Activated CD4-positive, alpha-beta T cell treated with anti-CD3 and anti-CD28 coated beads, Interleukin-2, amount 10 ng/mL, durations not matched to agents 7 days and 5 days (primary cell): Measurements from ENCODE around the gene SH3PXD2A. TPM values are rescaled to one million over a fixed set of nuclear protein-coding genes. Genes with fewer than 3 reads are reported as not detected.
"Not testable (repeated sequence)": the region's sequence is repeated elsewhere in the genome, so short reads cannot be mapped to it uniquely, and the experiment has no call there.

Source experiments
- CTCF ChIA-PET: fragments of 350-600 bp; sonication (Branson Sonifier 250); formaldehyde crosslinking; loops from one replicate; lab custom pipeline; 2021; ENCODE audit warnings: antibody characterized with exemption; lab: Charles Lee
- POLR2A ChIA-PET: fragments of 350-600 bp; sonication (Branson Sonifier 250); formaldehyde crosslinking; loops from one replicate; lab custom pipeline; 2021; ENCODE audit warnings: antibody characterized with exemption; lab: Charles Lee
- DNase-seq: peaks from one replicate; pipeline ENCODE4 v3.0.0-alpha.2; 2020
- H3K27ac Mint-ChIP-seq: one replicate; pipeline ENCODE4 v1.8.0; 2021; ENCODE audit warnings: mild to moderate bottlenecking, moderate library complexity, mixed read lengths
- H3K27me3 Mint-ChIP-seq: one replicate; pipeline ENCODE4 v1.8.0; 2021; ENCODE audit warnings: mixed read lengths
- H3K36me3 Mint-ChIP-seq: one replicate; pipeline ENCODE4 v1.8.0; 2021; ENCODE audit warnings: low read depth, mixed read lengths
- H3K4me1 Mint-ChIP-seq: one replicate; pipeline ENCODE4 v1.8.0; 2021; ENCODE audit warnings: mixed read lengths
- H3K4me3 Mint-ChIP-seq: one replicate; pipeline ENCODE4 v1.8.0; 2021; ENCODE audit warnings: mild to moderate bottlenecking, moderate library complexity, mixed read lengths
- H3K9me3 Mint-ChIP-seq: one replicate; pipeline ENCODE4 v1.8.0; 2021; ENCODE audit warnings: mixed read lengths
- total RNA-seq, 2 experiments: library from RNA; stranded (reverse); gene quantifications; one replicate each; pipeline ENCODE4 v1.2.3, GENCODE V29; 2021

The SH3PXD2A gene
- total RNA-seq, 2 experiments from 2014 or later, result 11.9 to 12.7 TPM

DNA sequence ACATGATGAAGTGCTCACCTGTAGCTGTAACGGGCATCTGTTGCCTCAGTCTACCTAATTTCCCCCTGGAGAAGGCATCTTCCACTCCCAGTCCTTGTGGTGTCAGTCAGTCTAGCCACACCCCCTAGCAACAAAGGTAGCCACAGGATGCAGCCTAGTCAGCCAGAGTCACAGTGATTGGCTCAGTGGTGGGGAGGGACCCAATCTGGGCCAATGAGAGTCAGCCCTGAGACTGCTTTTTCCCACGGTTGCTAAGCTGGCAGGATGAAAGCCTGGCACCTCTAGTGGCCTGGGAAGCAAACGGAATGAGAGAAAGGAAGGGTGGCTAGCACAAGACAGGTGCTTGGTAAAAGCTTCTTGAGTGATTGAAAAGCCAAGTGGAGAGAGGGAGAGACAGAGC is 118.6 kb downstream of the SH3PXD2A start:
- Mint-ChIP-seq H3K9me3 (no peaks in the 10 kb centered on the region), H3K4me1 (peaks cover 3% of the 10 kb centered on the region), H3K36me3 (no peaks in the 10 kb centered on the region), H3K27ac (no peak overlapping the region), H3K4me3 (no peak overlapping the region), H3K27me3 (peaks cover 8% of the 10 kb centered on the region)
- DNase-seq, result no peak
- CTCF ChIA-PET, result interaction anchor here (0.7 to 5.9 kb wide), 9 partner anchors 9 to 129 kb away, joined by 3 to 25 read pairs (median 3); no protein-coding TSS in a partner anchor
- POLR2A ChIA-PET, result no interaction called here

DNA sequence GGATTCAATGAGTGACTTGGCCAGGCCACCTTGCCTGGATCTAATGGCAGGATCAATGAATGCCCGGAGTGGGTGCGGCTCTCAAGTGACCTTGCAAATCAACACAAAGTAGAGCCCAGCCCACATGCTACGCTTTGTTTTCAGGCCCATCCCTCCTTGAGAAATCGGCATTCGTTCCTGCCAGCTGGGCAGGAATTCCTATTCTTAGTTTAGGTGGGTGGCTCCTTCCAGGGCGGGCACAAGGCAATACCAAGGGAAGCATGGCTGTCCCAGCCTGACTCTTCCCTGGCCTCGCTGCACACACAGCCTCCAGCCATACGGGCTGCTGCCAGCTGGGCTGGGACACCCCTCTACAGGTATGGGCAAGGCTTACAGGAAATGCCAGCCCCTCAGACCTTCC is 119.3 kb downstream of the SH3PXD2A start:
- ChIA-PET POLR2A (no interaction called here), CTCF (interaction anchor here (0.9 to 5.9 kb wide), 4 partner anchors 10 to 121 kb away, joined by 3 to 25 read pairs (median 3); no protein-coding TSS in a partner anchor)
- H3K4me3 Mint-ChIP-seq, result no peak overlapping the region
- no peaks in the 10 kb centered on the region for H3K9me3 Mint-ChIP-seq
- H3K27me3 Mint-ChIP-seq, result peaks cover 8% of the 10 kb centered on the region
- DNase-seq, result no peak
- H3K27ac Mint-ChIP-seq, result no peak overlapping the region
- peaks cover 4% of the 10 kb centered on the region for H3K4me1 Mint-ChIP-seq
- H3K36me3 Mint-ChIP-seq, result no peaks in the 10 kb centered on the region

DNA sequence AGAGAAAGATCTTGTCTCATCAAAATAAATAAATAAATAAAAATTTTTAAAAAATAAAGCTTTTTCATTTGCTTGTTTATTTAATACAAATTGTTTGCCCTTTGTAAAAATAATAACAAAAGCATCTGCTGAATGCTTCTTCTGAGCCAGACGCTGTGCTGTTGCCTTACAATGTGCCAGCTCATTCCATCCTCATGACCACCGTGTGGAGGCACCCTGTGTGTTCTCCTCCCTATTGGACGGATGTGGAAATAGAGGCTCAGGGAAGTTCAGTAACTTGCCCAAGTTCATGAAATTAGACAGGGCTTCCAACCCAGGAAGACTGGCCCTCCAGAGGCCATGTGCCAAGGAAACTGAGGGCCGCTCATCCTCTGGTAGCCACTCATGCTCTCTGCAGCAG is 120.6 kb downstream of the SH3PXD2A start:
- Mint-ChIP-seq H3K9me3 (no peaks in the 10 kb centered on the region), H3K36me3 (no peaks in the 10 kb centered on the region), H3K4me1 (peaks cover 4% of the 10 kb centered on the region), H3K4me3 (no peak overlapping the region), H3K27ac (no peak overlapping the region), H3K27me3 (peaks cover 8% of the 10 kb centered on the region)
- DNase-seq, result no peak
- CTCF ChIA-PET, result interaction anchor here (0.6 to 5.9 kb wide), 3 partner anchors 11 to 722 kb away, joined by 3 to 25 read pairs (median 5); no protein-coding TSS in a partner anchor
- POLR2A ChIA-PET, result no interaction called here

DNA sequence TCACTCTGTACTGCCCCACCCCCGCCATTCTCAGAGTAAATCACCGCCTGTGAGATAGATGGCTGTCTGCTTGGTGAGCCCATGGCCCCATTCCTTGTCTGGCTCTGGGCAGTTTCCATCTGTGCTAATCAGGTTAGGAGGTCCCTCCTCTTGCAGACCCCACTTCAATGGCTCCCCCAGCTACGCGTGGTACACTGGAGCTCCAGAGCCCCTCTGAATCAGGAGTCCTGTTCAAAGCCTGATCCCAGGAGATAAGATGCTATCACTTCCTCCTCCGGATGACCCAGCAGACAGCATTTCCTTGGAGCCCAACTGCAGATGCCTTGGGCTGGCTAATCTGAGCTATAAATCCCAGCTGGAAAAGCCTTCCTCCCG is 122.3 kb downstream of the SH3PXD2A start:
- Mint-ChIP-seq H3K36me3 (no peaks in the 10 kb centered on the region), H3K27me3 (peaks cover 8% of the 10 kb centered on the region), H3K4me1 (peaks cover 4% of the 10 kb centered on the region), H3K9me3 (no peaks in the 10 kb centered on the region), H3K27ac (no peak overlapping the region), H3K4me3 (no peak overlapping the region)
- DNase-seq, result no peak
- ChIA-PET CTCF (interaction anchor here (0.6 to 5.9 kb wide), 6 partner anchors 13 to 186 kb away, joined by 4 to 25 read pairs (median 4); no protein-coding TSS in a partner anchor), POLR2A (no interaction called here)

DNA sequence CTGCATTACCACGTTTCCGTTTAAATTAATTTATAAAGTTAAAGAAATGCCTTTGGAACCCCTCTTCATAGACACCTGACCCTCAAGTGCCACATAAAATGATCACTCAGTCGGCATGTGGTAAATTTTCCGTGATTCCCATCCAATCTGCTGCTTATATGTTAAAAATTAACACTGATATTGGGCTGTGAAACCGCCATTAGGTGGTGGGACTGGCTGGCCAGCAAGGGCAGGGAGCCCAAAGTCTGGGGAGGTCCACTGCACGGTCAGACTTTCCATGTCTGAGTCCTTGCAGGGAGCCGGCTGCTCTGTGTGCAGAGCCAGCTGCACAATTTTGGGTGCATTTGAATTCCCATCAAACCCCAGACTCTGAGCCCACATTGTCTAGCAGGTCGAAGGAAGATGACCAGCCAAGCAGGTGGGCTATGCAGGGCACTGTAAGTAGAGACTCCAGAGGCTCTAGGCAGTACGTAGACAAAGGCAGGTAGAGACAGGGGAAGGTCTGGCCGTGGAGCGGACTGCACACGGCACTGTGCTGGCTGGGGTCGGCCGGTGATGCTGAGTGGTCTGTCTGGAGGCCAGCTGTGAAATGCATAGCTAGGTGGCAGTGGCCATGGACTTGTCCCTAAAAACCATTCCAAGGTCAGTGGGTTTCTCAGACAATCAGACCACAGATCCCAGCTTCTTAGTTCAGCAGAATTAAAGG is 122.9 kb downstream of the SH3PXD2A start:
- Mint-ChIP-seq H3K36me3 (no peaks in the 10 kb centered on the region), H3K4me3 (no peak overlapping the region), H3K4me1 (peaks cover 4% of the 10 kb centered on the region), H3K27ac (no peak overlapping the region), H3K9me3 (no peaks in the 10 kb centered on the region), H3K27me3 (peaks cover 6% of the 10 kb centered on the region)
- POLR2A ChIA-PET, result no interaction called here
- CTCF ChIA-PET, result interaction anchor here (1.1 to 5.9 kb wide), 4 partner anchors 13 to 49 kb away, joined by 4 to 25 read pairs (median 7); no protein-coding TSS in a partner anchor
- DNase-seq, result no peak

DNA sequence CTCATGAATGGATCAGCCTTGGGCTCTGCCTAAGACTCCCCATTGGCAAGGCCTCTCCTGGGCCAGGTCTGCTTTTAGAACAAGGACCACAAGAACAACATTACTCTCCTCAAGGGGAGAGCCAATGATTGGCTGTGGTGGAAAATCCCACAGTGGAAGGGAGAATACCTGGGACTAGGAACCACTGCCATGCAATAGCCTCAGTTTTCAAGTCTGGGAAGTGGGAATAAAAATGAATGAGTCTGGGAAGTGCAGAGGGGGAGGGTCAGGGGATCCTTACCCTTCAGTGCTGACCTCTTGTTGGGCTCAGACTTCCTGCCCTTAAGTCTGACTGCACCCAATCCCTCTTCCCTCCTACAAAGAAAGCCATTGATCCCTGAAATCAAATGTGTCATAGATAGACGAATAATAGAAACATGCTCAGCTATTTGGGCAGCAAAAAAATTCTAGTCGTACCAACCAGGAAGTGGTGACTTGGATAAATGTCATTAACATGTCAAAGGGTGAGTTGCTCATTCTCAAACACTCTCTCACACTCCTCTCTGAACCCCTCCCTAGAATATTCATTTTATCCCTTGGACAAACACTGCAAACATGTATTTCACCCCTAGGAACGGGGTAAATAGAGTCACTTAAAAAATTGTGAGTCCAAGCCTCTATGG is 123.6 kb downstream of the SH3PXD2A start:
- DNase-seq, result no peak
- ChIA-PET POLR2A (no interaction called here), CTCF (interaction anchor here (3.1 to 5.9 kb wide), 2 partner anchors 14 to 19 kb away, joined by 10 to 25 read pairs; no protein-coding TSS in a partner anchor)
- no peak overlapping the region for H3K27ac Mint-ChIP-seq
- no peak overlapping the region for H3K4me3 Mint-ChIP-seq
- peaks cover 6% of the 10 kb centered on the region for H3K27me3 Mint-ChIP-seq
- no peaks in the 10 kb centered on the region for H3K9me3 Mint-ChIP-seq
- peaks cover 4% of the 10 kb centered on the region for H3K4me1 Mint-ChIP-seq
- no peaks in the 10 kb centered on the region for H3K36me3 Mint-ChIP-seq

DNA sequence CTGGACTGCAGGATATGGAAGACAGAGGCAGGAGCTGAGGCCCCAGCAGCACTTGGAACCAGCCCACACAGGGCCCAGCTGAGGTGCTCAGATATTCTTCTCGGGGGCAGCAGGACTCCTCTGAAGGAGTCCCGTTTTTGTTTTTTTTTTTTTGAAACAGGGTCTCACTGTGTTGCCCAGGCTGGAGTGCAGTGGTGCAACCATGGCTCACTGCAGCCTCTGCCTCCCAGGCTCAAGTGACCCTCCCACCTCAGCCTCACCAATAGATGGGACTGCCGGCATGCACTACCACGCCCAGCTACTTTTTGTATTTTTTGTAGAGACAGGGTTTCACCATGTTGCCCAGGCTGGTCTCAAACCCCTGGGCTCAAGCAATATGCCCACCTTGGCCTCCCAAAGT is 124.3 kb downstream of the SH3PXD2A start:
- H3K27me3 Mint-ChIP-seq, H3K27ac Mint-ChIP-seq, H3K4me1 Mint-ChIP-seq, DNase-seq, POLR2A ChIA-PET, H3K9me3 Mint-ChIP-seq, H3K4me3 Mint-ChIP-seq, H3K36me3 Mint-ChIP-seq: not testable (repeated sequence)
- CTCF ChIA-PET, result interaction anchor here (3.1 kb wide), 1 partner anchor 18 kb away, joined by 10 read pairs; no protein-coding TSS in a partner anchor

DNA sequence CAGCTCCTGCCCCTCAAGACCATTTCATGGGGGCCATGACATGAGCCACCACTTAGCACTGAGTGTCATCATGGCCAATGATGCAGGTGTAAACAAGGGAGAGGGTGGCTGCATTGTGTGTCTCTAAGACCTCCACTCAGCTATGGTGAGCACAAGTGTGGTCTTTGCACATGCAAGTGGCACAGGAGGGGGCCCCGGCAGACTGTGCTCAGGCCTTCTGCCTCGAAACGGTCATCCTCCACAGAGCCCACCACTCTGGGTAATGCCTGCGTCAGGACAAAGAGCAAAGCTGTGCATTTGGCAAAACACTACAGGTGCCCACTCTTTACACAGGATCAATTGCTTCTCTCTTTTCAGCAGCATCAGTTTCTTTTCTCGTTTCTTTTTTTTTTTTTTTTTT is 125.5 kb downstream of the SH3PXD2A start:
- CTCF ChIA-PET, result interaction anchor here (1.1 to 3.1 kb wide), 5 partner anchors 11 to 125 kb away, joined by 3 to 10 read pairs (median 3); no protein-coding TSS in a partner anchor
- H3K27ac Mint-ChIP-seq, result no peak overlapping the region

DNA sequence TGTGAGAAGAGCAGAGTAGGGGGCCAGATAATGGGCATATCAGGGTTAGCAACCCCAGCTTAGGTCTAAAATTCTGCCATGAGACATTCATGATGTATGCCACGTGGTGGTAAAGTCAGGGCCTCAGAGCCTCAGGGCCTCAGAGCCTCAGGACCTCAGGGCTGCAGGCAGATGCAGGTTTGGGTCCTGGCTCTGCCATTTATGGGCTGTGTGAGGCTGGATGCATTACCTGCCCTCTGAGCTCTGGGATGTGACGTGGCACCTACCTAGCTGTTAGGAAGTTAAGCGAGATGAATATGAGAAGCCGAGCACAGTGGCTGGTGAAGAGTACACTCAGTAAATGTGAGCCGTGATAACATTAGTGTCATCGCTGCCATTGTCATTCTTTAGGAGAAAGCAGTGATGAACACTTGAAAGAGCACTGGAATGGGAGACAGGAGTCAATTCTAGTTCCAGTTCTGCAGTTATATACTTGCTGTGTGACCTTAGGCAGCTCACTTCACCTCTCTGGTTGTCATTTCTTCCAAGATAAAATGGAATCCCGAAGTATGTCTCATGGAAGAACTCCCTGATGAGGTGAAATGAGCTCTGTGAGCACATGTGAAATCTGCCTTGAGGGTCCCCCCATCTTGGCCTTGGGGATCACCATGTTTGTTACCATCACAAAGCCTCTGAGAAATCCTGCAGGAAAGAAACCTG is 127.2 kb downstream of the SH3PXD2A start:
- Mint-ChIP-seq H3K36me3 (no peaks in the 10 kb centered on the region), H3K9me3 (no peaks in the 10 kb centered on the region)

More for the DNA sequence above, 125.5 kb downstream of the SH3PXD2A start:
- no peak for DNase-seq
- H3K4me3 Mint-ChIP-seq, result no peak overlapping the region
- H3K36me3 Mint-ChIP-seq, result no peaks in the 10 kb centered on the region
- peaks cover 4% of the 10 kb centered on the region for H3K27me3 Mint-ChIP-seq
- POLR2A ChIA-PET, result interaction anchor here (0.6 kb wide), 1 partner anchor 28 kb away, joined by 3 read pairs; no protein-coding TSS in a partner anchor
- H3K9me3 Mint-ChIP-seq, result no peaks in the 10 kb centered on the region
- peaks cover 4% of the 10 kb centered on the region for H3K4me1 Mint-ChIP-seq

DNA sequence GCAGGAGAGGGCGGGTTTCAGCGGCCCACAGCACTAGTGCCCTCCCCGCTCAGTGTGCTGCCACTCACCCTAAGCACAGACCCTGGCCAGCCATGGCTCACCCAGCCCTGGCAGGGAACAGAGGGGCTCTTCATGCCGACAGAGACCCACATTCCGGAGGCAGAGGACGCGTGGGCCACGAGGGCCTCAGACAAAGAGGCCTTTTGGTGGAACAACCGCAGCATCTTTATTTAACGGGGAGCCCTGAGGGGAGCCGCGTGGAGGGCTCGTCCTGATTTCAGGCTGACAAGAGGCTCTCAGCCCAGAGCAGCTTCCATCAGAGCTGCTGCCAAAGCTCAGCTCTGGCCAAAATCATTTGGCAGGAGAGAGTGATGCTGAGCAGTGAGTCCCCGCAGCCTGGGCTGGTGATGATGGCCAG is 127.8 kb downstream of the SH3PXD2A start:
- POLR2A ChIA-PET, result no interaction called here
- no peak overlapping the region for H3K27ac Mint-ChIP-seq
- no peaks in the 10 kb centered on the region for H3K36me3 Mint-ChIP-seq
- H3K4me1 Mint-ChIP-seq, result peaks cover 4% of the 10 kb centered on the region
- H3K27me3 Mint-ChIP-seq, result peaks cover 4% of the 10 kb centered on the region
- no peak for DNase-seq
- no peaks in the 10 kb centered on the region for H3K9me3 Mint-ChIP-seq
- H3K4me3 Mint-ChIP-seq, result no peak overlapping the region
- CTCF ChIA-PET, result interaction anchor here (1.5 kb wide), 1 partner anchor 10 kb away, joined by 6 read pairs; no protein-coding TSS in a partner anchor

More for the DNA sequence above, 127.2 kb downstream of the SH3PXD2A start:
- Mint-ChIP-seq H3K27me3 (peaks cover 4% of the 10 kb centered on the region), H3K4me1 (peaks cover 4% of the 10 kb centered on the region), H3K27ac (no peak overlapping the region), H3K4me3 (no peak overlapping the region)
- CTCF ChIA-PET, result interaction anchor here (0.6 to 1.7 kb wide), 5 partner anchors 11 to 126 kb away, joined by 3 to 6 read pairs (median 3); no protein-coding TSS in a partner anchor
- DNase-seq, result no peak
- POLR2A ChIA-PET, result interaction anchor here (0.6 kb wide), 1 partner anchor 85 kb away, joined by 4 read pairs; no protein-coding TSS in a partner anchor

DNA sequence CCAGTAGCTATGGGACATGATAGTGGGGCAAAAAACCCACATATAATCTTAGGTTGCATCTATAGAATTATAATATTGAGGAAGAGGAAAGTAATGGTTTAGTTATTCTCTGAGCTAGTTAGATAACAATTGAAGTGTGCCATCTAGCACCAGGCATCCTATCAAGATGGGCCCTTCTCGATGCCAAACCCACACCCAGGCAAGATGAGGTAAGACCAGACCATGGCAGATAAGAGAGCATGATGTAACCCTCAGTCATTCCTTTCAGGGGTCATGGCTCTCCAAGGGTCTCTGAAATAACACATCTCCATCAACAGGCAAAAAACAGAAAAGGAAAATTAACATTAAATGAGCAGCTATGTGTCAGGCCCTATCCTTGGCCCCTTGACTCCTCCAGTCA is 128.7 kb downstream of the SH3PXD2A start:
- H3K9me3 Mint-ChIP-seq, result no peaks in the 10 kb centered on the region
- peaks cover 4% of the 10 kb centered on the region for H3K27me3 Mint-ChIP-seq
- no peak overlapping the region for H3K27ac Mint-ChIP-seq
- no peak overlapping the region for H3K4me3 Mint-ChIP-seq
- CTCF ChIA-PET, result no interaction called here
- no peaks in the 10 kb centered on the region for H3K4me1 Mint-ChIP-seq
- H3K36me3 Mint-ChIP-seq, result no peaks in the 10 kb centered on the region
- DNase-seq, result no peak
- POLR2A ChIA-PET, result no interaction called here

DNA sequence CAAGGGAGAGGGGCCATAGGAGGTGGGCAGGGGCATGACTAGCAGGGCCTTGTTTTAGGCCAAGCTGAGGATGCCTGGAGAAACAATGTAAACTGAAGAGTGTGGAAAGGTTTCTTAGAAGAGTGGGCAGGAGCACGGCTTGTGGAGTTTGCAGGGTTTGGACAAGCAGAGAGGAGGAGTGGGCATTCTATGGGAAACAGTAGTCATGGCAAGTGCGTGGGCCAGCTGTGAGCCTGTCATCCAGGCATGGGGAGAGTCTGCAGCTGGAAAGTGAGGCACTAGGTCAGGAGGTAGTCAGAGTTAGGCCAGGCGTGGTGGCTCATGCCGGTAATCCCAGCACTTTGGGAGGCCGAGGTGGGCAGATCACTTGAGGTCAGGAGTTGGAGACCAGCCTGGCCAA is 130.1 kb downstream of the SH3PXD2A start:
- ChIA-PET POLR2A (no interaction called here), CTCF (interaction anchor here (0.6 to 2.9 kb wide), 3 partner anchors 12 to 363 kb away, joined by 3 to 9 read pairs (median 3); no protein-coding TSS in a partner anchor)
- Mint-ChIP-seq H3K4me1 (no peaks in the 10 kb centered on the region), H3K27me3 (peaks cover 6% of the 10 kb centered on the region), H3K9me3 (no peaks in the 10 kb centered on the region), H3K36me3 (no peaks in the 10 kb centered on the region), H3K27ac (no peak overlapping the region), H3K4me3 (no peak overlapping the region)
- DNase-seq, result no peak
